ENCODE measurements around the gene PPFIA1.
A peak's percentile ranks its signal among the peaks of the same experiment; 100 is the strongest.
"Not testable (repeated sequence)": the region's sequence is repeated elsewhere in the genome, so short reads cannot be mapped to it uniquely, and the experiment has no call there.

PPFIA1 gene

GRCh38 chr11:70251659-70252321, 18.7 kb upstream of the PPFIA1 start:
- no peak for DNase-seq (ENCODE audit: low spot score)

GRCh38 chr11:70252844-70253243, 17.6 kb upstream of the PPFIA1 start:
- no peak for DNase-seq (ENCODE audit: low spot score)

GRCh38 chr11:70255477-70256116, 14.9 kb upstream of the PPFIA1 start:
- no peak for DNase-seq (ENCODE audit: low spot score)

GRCh38 chr11:70259077-70259476, 11.4 kb upstream of the PPFIA1 start:
- not testable (repeated sequence) for DNase-seq (ENCODE audit: low spot score)

GRCh38 chr11:70262951-70263350, 7.5 kb upstream of the PPFIA1 start:
- no peak for DNase-seq (ENCODE audit: low spot score)

DNA sequence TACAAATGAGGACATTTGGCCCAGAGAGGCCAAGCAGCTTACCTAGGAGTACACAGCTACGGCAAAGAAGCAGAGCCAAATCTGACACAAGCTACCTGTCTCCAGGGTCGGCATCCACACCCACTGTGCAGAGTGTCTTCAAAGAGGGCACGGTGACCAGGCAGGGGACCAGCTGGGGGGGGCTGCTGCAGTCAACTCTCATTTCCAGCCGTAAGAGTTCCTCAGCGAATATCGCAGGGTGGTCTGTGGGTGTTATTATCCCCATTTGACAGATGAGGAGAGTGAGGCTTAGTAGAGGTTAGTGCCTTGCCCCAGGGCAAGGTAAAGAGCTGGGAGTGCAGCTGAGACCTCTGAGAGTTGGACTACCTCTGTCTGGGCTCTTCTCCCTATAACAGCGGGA, 7.1 kb upstream of the PPFIA1 start:
- DNase-seq (ENCODE audit: low spot score): no peak

GRCh38 chr11:70265341-70265740, 5.1 kb upstream of the PPFIA1 start:
- no peak for DNase-seq (ENCODE audit: low spot score)

- no peak for DNase-seq (ENCODE audit: low spot score)
Measured at GRCh38 chr11:70267405-70267950, 3.0 kb upstream of the PPFIA1 start.

GRCh38 chr11:70268526-70268925, 2.0 kb upstream of the PPFIA1 start:
- no peak for DNase-seq (ENCODE audit: low spot score)

GRCh38 chr11:70270877-70271648, 573 bp downstream of the PPFIA1 start:
- peak; percentile 68 for DNase-seq (ENCODE audit: low spot score)

GRCh38 chr11:70271649-70271953, 1.1 kb downstream of the PPFIA1 start:
- DNase-seq (ENCODE audit: low spot score): no peak

GRCh38 chr11:70272009-70272408, 1.5 kb downstream of the PPFIA1 start:
- no peak for DNase-seq (ENCODE audit: low spot score)

DNA sequence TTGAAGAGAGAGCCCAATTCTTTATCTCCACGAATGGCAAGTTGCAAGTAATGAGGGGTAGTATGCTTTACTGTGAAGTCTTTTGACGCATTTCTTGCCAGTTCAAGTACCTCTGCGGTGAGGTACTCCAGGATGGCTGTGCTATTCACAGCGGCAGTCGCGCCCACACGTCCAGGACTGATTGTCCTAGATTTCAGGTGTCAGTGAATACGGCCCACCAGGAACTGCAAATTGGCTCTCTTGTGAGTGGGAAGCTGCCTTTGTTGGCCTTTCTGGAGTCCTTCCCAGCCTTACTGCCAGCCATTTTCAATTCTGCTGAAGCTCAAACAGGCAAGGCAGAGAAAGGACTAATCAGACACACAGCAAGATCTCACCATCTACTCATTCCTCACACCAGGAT, 8.5 kb downstream of the PPFIA1 start:
- no peak for DNase-seq (ENCODE audit: low spot score)

- peak; percentile 55 for DNase-seq (ENCODE audit: low spot score)
Measured at GRCh38 chr11:70281156-70281609, 10.7 kb downstream of the PPFIA1 start.

DNA sequence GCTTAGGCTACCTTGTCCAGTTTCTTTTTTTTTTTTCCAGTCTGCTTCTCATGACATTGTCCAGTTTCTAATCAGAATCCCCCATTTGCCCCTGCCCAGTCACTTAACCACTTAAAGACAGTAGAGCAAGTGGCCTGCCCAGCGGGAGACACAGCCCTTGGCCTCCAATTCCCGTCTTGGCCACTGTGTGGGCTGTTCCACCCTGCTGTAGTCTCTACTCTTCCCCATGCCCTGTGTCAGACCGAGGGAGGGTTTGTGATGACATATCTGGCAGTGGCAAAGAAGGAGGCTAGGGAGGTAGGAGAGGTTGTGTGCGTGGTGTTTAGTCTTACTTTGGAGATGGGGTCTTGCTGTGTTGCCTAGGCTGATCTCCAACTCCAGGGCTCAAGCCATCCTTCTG, 11.5 kb downstream of the PPFIA1 start:
- no peak for DNase-seq (ENCODE audit: low spot score)

DNA sequence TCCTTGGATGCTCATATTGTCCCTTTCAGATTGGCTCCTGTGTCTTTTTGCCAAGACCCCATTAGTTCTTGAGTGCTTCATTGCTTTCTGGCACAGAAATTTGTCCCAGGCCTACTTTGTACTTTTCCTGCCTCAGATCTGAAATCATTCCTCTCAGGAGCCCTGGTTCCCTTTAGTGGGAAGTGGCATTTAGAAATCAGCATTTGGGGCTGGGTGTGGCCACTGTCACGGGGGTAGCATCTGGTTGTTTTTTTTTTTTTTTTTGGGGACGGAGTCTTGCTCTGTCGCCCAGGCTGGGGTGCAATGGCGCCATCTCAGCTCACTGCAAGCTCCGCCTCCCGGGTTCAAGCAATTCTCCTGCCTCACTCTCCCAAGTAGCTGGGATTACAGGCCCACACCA, 18.2 kb downstream of the PPFIA1 start:
- DNase-seq (ENCODE audit: low spot score): no peak

DNA sequence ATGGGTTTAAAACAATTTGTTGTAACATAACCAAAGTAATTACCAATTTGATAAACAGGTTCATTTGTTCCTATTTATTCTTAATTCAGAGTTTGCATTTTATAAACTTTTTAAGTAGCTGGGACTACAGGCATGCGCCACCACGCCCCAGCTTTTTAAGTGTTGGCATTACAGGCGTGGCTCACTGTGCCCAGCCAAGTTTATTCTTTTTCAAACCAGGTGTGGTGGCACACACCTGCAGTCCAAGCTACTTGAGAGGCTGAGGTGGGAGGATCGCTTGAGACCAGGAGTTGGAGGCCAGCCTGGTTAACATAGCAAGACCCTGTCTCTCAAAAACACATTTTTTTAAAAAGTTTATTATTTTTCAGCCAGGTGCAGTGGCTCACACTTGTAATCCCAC, 19.1 kb downstream of the PPFIA1 start:
- DNase-seq (ENCODE audit: low spot score): no peak

- no peak for DNase-seq (ENCODE audit: low spot score)
Measured at GRCh38 chr11:70290361-70291065, 20.0 kb downstream of the PPFIA1 start.

DNA sequence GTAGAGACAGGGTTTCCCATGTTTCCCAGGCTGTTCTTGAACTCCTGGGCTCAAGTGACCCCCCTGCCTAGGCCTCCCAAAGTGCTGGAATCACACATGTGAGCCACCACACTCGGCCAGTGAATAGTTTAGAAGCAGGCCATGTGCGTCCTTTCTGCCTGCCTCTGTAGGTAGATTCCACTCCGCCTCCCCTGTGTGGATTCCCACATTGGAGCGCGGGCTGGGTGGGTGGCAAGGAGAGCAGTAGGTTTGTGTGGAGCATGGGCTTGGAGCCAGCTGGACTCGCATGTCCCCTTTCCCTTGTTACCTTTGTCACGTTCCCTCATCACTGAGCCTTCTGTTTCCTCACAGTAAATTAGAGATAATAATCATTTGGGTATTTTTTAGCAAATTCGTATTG, 21.7 kb downstream of the PPFIA1 start:
- DNase-seq (ENCODE audit: low spot score): no peak

GRCh38 chr11:70292863-70293262, 22.4 kb downstream of the PPFIA1 start:
- no peak for DNase-seq (ENCODE audit: low spot score)

- not testable (repeated sequence) for DNase-seq (ENCODE audit: low spot score)
Measured at GRCh38 chr11:70295166-70295565, 24.7 kb downstream of the PPFIA1 start.

DNA sequence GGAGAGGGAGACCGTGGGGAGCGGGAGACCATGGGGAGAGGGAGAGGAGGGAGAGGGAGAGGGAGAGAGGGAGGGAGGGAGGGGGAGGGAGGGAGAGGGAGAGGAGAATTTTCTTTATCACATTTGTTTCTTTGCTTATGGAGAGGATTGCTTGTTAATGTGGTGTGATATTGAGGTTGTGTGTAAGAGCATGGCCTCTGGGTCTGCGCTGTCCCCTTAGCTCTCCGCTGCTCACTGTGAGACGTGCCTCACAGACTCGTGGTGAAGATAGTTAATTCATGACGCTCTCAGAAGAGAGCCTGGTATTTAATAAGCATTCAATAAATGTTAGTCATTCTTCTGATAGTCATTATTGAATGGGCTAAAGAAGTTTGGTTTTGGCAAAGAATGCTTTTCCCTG, 26.2 kb downstream of the PPFIA1 start:
- DNase-seq (ENCODE audit: low spot score): no peak

All from AG08395 (cell line).